Stomach (tissue), 9 donors: ENCODE measurements around the gene DLGAP1. TPM values are rescaled to one million over a fixed set of nuclear protein-coding genes. Genes with fewer than 3 reads are reported as not detected.

ENCODE experiments used
- DNase-seq, 2 donors: peaks; one replicate each; pipeline versions ENCODE4 v3.0.0 to v3.0.0-alpha.2; 2013 to 2019
- H3K27ac ChIP-seq, 5 donors: fragments of 200-600 bp in 4 of 5; sonication (generic) in 4 of 5; one replicate each; pipeline ENCODE4 v1.5.1; 2013 to 2019; ENCODE audit warnings: mild to moderate bottlenecking in 1 of 5, moderate library complexity in 1 of 5
- H3K27me3 ChIP-seq, 3 donors: fragments of 200-600 bp; sonication (generic); one replicate each; pipeline ENCODE4 v1.5.1; 2017 to 2019; ENCODE audit warnings: mixed run types in 1 of 3
- H3K36me3 ChIP-seq, 4 donors: fragments of 200-600 bp; sonication (generic); 1 replicate in 3 of 4; 2 replicates in 1 of 4; pipeline ENCODE4 v1.5.1; 2016 to 2019
- H3K4me1 ChIP-seq, 4 donors: fragments of 200-600 bp; sonication (generic); one replicate each; pipeline ENCODE4 v1.5.1; 2016 to 2019
- H3K4me3 ChIP-seq, 4 donors: fragments of 200-600 bp; sonication (generic) in 3 of 4; one replicate each; pipeline ENCODE4 v1.5.1; 2016 to 2019; ENCODE audit warnings: mild to moderate bottlenecking in 1 of 4
- H3K9me3 ChIP-seq, 4 donors: fragments of 200-600 bp; sonication (generic); one replicate each; pipeline ENCODE4 v1.5.1; 2016 to 2019
- EP300 ChIP-seq: sonication (generic); formaldehyde crosslinking; IDR thresholded peaks from one replicate; pipeline ENCODE4 v1.6.1; 2017; ENCODE audit warnings: antibody characterized with exemption
- POLR2A ChIP-seq, 4 donors: fragments of 450-650 bp; IDR thresholded peaks; one replicate each; pipeline ENCODE4 v1.6.1; 2016; ENCODE audit warnings: antibody characterized with exemption in 4 of 4, control low read depth in 2 of 4, mild to moderate bottlenecking in 1 of 4, moderate library complexity in 1 of 4
- POLR2AphosphoS5 ChIP-seq, 3 donors: sonication (generic); formaldehyde crosslinking; IDR thresholded peaks; one replicate each; pipeline ENCODE4 v1.6.1; 2016; ENCODE audit warnings: antibody characterized with exemption in 3 of 3
- WGBS, 5 donors: extraction: QIAGEN DNeasy Blood & Tissue Kit in 3 of 5; methylation state at CpG; one replicate each; pipeline versions ENCODE4 v1.1.5 to v1.1.7; 2013 to 2018; 5-methylcytosine and 5-hydroxymethylcytosine counted together
- intact Hi-C: fragments of 100-400 bp; cut with DNase I; formaldehyde crosslinking; loops from one replicate; pipeline ENCODE4 v1.15.1; 2023; ENCODE audit warnings: low total_unique reads
- polyA plus RNA-seq, 3 donors: library from polyadenylated mRNA; stranded (reverse); fragments of 200-250 nt; gene quantifications; one replicate each; pipeline ENCODE4 v1.2.3, GENCODE V29; 2013
- total RNA-seq, 5 donors: library from RNA; depleted of rRNA; stranded (reverse); fragments of >200 nt; gene quantifications; one replicate each; pipeline versions ENCODE4 v1.1.0 to v1.2.3, GENCODE V29; 2014 to 2016
- TF ChIP-seq, protein P1 (sequence below), 7 experiments: fragments of 450-650 bp in 4 of 7; fragments of 200-600 bp in 3 of 7; sonication (generic) in 3 of 7; IDR thresholded peaks; one replicate each; pipeline ENCODE4 v1.5.1; 2016 to 2019; ENCODE audit warnings: antibody characterized with exemption in 7 of 7, control low read depth in 2 of 7, mild to moderate bottlenecking in 1 of 7
- donor health status: healthy with polysubstance abuse.
- donor health status: Bipolar disorder and iron deficiency.
- donor health status: healthy.

The DLGAP1 gene
- total and polyA plus RNA-seq, 8 donors: 0.06 to 7.0 (median 1.3) TPM; not detected in 1

DNA sequence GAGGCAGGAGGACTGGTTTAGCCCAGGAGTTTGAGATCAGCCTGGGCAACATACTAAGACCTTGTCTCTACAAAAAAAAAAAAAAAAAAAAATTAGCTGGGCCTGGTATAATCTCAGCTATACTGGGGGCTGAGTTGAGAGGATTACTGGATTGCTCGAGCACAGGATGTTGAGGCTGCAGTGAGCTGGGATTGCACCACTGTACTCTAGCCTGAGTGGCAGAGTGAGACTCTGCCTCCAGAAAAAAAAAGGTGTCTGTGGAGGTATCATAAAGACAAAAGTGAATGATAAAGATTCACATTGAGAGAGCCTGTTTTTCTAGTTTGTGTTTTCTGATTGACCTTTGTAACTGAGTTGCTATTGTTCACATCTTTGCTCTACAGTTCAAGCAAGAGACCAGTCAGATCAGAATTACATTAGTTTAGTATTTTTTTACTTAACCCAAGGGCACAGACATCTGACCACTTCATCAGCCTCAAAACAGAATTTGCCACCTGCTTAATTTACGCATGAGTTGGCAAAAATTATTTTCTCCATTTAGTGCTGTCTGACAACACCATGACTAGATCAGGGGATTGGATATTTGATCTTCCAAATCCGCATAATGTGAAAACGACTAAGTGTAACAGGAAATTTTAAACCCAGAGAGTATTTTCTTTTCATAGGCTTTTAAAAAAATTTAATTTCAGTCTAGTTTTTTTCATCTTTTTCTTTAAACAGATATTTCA lies 734.1 kb downstream of the DLGAP1 start:
- H3K4me3 ChIP-seq: no peak overlapping the region
- peaks cover 16 to 36% (median 30%) of the 10 kb centered on the region in 4 donors for H3K4me1 ChIP-seq
- 70 to 88% (median 81%) methylated on average over 4 of the region's 4 CpGs for WGBS, 5 donors
- intact Hi-C loops: no loop called here
- TF ChIP-seq EP300: no peak
- TF ChIP-seq POLR2A (IDR thresholded peaks at IDR 0.05): no peak
- TF ChIP-seq, protein P1, sequence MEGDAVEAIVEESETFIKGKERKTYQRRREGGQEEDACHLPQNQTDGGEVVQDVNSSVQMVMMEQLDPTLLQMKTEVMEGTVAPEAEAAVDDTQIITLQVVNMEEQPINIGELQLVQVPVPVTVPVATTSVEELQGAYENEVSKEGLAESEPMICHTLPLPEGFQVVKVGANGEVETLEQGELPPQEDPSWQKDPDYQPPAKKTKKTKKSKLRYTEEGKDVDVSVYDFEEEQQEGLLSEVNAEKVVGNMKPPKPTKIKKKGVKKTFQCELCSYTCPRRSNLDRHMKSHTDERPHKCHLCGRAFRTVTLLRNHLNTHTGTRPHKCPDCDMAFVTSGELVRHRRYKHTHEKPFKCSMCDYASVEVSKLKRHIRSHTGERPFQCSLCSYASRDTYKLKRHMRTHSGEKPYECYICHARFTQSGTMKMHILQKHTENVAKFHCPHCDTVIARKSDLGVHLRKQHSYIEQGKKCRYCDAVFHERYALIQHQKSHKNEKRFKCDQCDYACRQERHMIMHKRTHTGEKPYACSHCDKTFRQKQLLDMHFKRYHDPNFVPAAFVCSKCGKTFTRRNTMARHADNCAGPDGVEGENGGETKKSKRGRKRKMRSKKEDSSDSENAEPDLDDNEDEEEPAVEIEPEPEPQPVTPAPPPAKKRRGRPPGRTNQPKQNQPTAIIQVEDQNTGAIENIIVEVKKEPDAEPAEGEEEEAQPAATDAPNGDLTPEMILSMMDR (IDR thresholded peaks at IDR 0.05): no peak
- no peak for TF ChIP-seq POLR2AphosphoS5 (IDR thresholded peaks at IDR 0.05)
- no peaks in the 10 kb centered on the region for H3K9me3 ChIP-seq
- DNase-seq: no peak
- H3K36me3 ChIP-seq: no peaks in the 10 kb centered on the region
- H3K27me3 ChIP-seq: no peaks in the 10 kb centered on the region
- peak overlapping the region in 1 of 5 donors; percentile 81 for H3K27ac ChIP-seq

GRCh38 chr18:3720159-3720558 lies 734.9 kb downstream of the DLGAP1 start:
- WGBS, 5 donors: 84 to 91% (median 88%) methylated on average over 1 of the region's 1 CpG
- no peak for TF ChIP-seq EP300
- no peak for TF ChIP-seq POLR2A (IDR thresholded peaks at IDR 0.05)
- TF ChIP-seq, protein P1 (IDR thresholded peaks at IDR 0.05): no peak
- no peak for TF ChIP-seq POLR2AphosphoS5 (IDR thresholded peaks at IDR 0.05)
- no peaks in the 10 kb centered on the region for H3K9me3 ChIP-seq
- intact Hi-C loops: no loop called here
- H3K36me3 ChIP-seq: no peaks in the 10 kb centered on the region
- no peak overlapping the region for H3K4me3 ChIP-seq
- no peak overlapping the region for H3K27ac ChIP-seq
- H3K4me1 ChIP-seq: peaks cover 16 to 36% (median 30%) of the 10 kb centered on the region in 4 donors
- H3K27me3 ChIP-seq: no peaks in the 10 kb centered on the region
- DNase-seq: no peak

GRCh38 chr18:3717376-3718025 lies 737.6 kb downstream of the DLGAP1 start:
- 52 to 62% (median 61%) methylated on average over 5 of the region's 5 CpGs for WGBS, 5 donors
- H3K4me1 ChIP-seq: peaks cover 0 to 25% (median 18%) of the 10 kb centered on the region in 4 donors
- no peaks in the 10 kb centered on the region for H3K27me3 ChIP-seq
- H3K36me3 ChIP-seq: no peaks in the 10 kb centered on the region
- H3K4me3 ChIP-seq: no peak overlapping the region
- no peak for DNase-seq
- no peaks in the 10 kb centered on the region for H3K9me3 ChIP-seq
- TF ChIP-seq EP300: no peak
- no peak for TF ChIP-seq POLR2AphosphoS5 (IDR thresholded peaks at IDR 0.05)
- TF ChIP-seq, protein P1 (IDR thresholded peaks at IDR 0.05): no peak
- TF ChIP-seq POLR2A (IDR thresholded peaks at IDR 0.05): no peak
- no peak overlapping the region for H3K27ac ChIP-seq
- intact Hi-C loops: no loop called here

GRCh38 chr18:3716116-3716660 lies 738.9 kb downstream of the DLGAP1 start:
- TF ChIP-seq EP300 (no peak), POLR2A (IDR thresholded peaks at IDR 0.05) (no peak), POLR2AphosphoS5 (IDR thresholded peaks at IDR 0.05) (no peak)
- TF ChIP-seq, protein P1 (IDR thresholded peaks at IDR 0.05): no peak
- H3K27ac ChIP-seq: no peak overlapping the region
- H3K27me3 ChIP-seq: no peaks in the 10 kb centered on the region
- intact Hi-C loops: no loop called here
- 86 to 92% (median 88%) methylated on average over 1 of the region's 1 CpG for WGBS, 5 donors
- H3K36me3 ChIP-seq: no peaks in the 10 kb centered on the region
- H3K4me3 ChIP-seq: no peak overlapping the region
- no peaks in the 10 kb centered on the region for H3K9me3 ChIP-seq
- peaks cover 0 to 23% (median 18%) of the 10 kb centered on the region in 4 donors for H3K4me1 ChIP-seq
- no peak for DNase-seq
